HEK293 (cell line): ENCODE measurements around the gene MED10.

Experiments used
- CTCF ChIA-PET: fragments of 350-600 bp; formaldehyde crosslinking; extraction: SDS; loops from one replicate; lab custom pipeline; 2021; ENCODE audit warnings: antibody characterized with exemption; lab: Yijun Ruan, JAX
- POLR2A ChIA-PET: fragments of 300-600 bp; formaldehyde crosslinking; extraction: SDS; loops from one replicate; lab custom pipeline; 2020; ENCODE audit warnings: antibody characterized with exemption, inconsistent platforms; lab: Yijun Ruan, JAX
- H3K27ac ChIP-seq: fragments of 200-500 bp; sonication (Bioruptor generic); 2 replicates; pipeline ENCODE4 v1.5.1; 2014; ENCODE audit warnings: low read depth, low read length, control low read depth, inconsistent platforms; ENCODE audit errors: extremely low read depth
- H3K36me3 ChIP-seq, 2 experiments: fragments of 200-500 bp in 1 of 2; sonication (Bioruptor generic) in 1 of 2; 1 replicate in 1 of 2; 2 replicates in 1 of 2; pipeline ENCODE4 v1.5.1; 2014 to 2017; ENCODE audit warnings: inconsistent platforms in 2 of 2, low read length in 2 of 2; ENCODE audit not compliant: control insufficient read depth in 2 of 2, insufficient read depth in 1 of 2
- H3K4me1 ChIP-seq: fragments of 200-500 bp; sonication (Bioruptor generic); 2 replicates; pipeline ENCODE4 v1.5.1; 2014; ENCODE audit warnings: mild to moderate bottlenecking, low read length, inconsistent platforms; ENCODE audit not compliant: control insufficient read depth, insufficient read depth
- H3K4me3 ChIP-seq: 2 replicates; pipeline ENCODE4 v1.5.1; 2011; ENCODE audit warnings: low read depth, mild to moderate bottlenecking, control low read depth, low read length, moderate library complexity
- H3K9me3 ChIP-seq: fragments of 200-500 bp; sonication (Bioruptor generic); 2 replicates; pipeline ENCODE4 v1.5.1; 2014; ENCODE audit warnings: low read depth, low read length, inconsistent platforms; ENCODE audit not compliant: control insufficient read depth, insufficient read depth
- GLI4 ChIP-seq: fragments of 450-650 bp; formaldehyde crosslinking; IDR thresholded peaks from 2 replicates; pipeline ENCODE4 v1.5.1; 2016; ENCODE audit warnings: missing biosample characterization, missing genetic modification characterization
- IKZF3 ChIP-seq: fragments of 450-650 bp; IDR thresholded peaks from 2 replicates; pipeline ENCODE4 v1.5.0; 2018; ENCODE audit warnings: missing biosample characterization, mild to moderate bottlenecking, missing genetic modification characterization, moderate library complexity
- MEIS1 ChIP-seq: sonication (generic); formaldehyde crosslinking; IDR thresholded peaks from 2 replicates; pipeline ENCODE4 v1.8.1; 2022; ENCODE audit warnings: missing genetic modification reagents, mild to moderate bottlenecking, borderline replicate concordance
- OSR2 ChIP-seq: fragments of 450-650 bp; formaldehyde crosslinking; IDR thresholded peaks from 2 replicates; pipeline ENCODE4 v1.5.1; 2016; ENCODE audit warnings: missing biosample characterization, missing genetic modification characterization
- PBX3 ChIP-seq: sonication (generic); formaldehyde crosslinking; IDR thresholded peaks from 2 replicates; pipeline ENCODE4 v1.8.1; 2022; ENCODE audit warnings: mild to moderate bottlenecking, moderate library complexity, missing genetic modification reagents
- PRDM10 ChIP-seq: fragments of 450-650 bp; formaldehyde crosslinking; IDR thresholded peaks from 2 replicates; pipeline ENCODE4 v1.5.1; 2016; ENCODE audit warnings: missing biosample characterization, missing genetic modification characterization
- SP2 ChIP-seq: fragments of 450-650 bp; formaldehyde crosslinking; IDR thresholded peaks from 2 replicates; pipeline ENCODE4 v1.5.1; 2016; ENCODE audit warnings: missing biosample characterization, missing genetic modification characterization
- ZBTB21 ChIP-seq: fragments of 450-650 bp; formaldehyde crosslinking; IDR thresholded peaks from 2 replicates; pipeline ENCODE4 v1.5.1; 2017; ENCODE audit warnings: missing biosample characterization, missing genetic modification characterization
- ZFHX2 ChIP-seq: fragments of 450-650 bp; formaldehyde crosslinking; conservative IDR thresholded peaks from 2 replicates; pipeline ENCODE4 v1.5.1; 2016; ENCODE audit warnings: missing biosample characterization, missing genetic modification characterization
- ZNF10 ChIP-seq: fragments of 450-650 bp; formaldehyde crosslinking; IDR thresholded peaks from 2 replicates; pipeline ENCODE4 v1.5.1; 2017; ENCODE audit warnings: missing biosample characterization, missing genetic modification characterization
- ZNF138 ChIP-seq: fragments of 450-650 bp; formaldehyde crosslinking; IDR thresholded peaks from 2 replicates; pipeline ENCODE4 v1.5.1; 2016; ENCODE audit warnings: missing biosample characterization, missing genetic modification characterization, borderline replicate concordance
- ZNF214 ChIP-seq: fragments of 450-650 bp; formaldehyde crosslinking; IDR thresholded peaks from 2 replicates; pipeline ENCODE4 v1.5.1; 2017; ENCODE audit warnings: missing biosample characterization, mild to moderate bottlenecking, missing genetic modification characterization, borderline replicate concordance
- ZNF239 ChIP-seq: fragments of 450-650 bp; formaldehyde crosslinking; IDR thresholded peaks from 2 replicates; pipeline ENCODE4 v1.5.1; 2016; ENCODE audit warnings: missing biosample characterization, missing genetic modification characterization
- ZNF311 ChIP-seq: fragments of 450-650 bp; formaldehyde crosslinking; IDR thresholded peaks from 2 replicates; pipeline ENCODE4 v1.5.1; 2017; ENCODE audit warnings: missing biosample characterization, missing genetic modification characterization, borderline replicate concordance
- ZNF416 ChIP-seq: fragments of 450-650 bp; formaldehyde crosslinking; IDR thresholded peaks from 2 replicates; pipeline ENCODE4 v1.5.1; 2016; ENCODE audit warnings: missing biosample characterization, missing genetic modification characterization
- ZNF529 ChIP-seq: fragments of 450-650 bp; formaldehyde crosslinking; IDR thresholded peaks from 2 replicates; pipeline ENCODE4 v1.5.1; 2017; ENCODE audit warnings: missing genetic modification characterization, missing biosample characterization; ENCODE audit not compliant: insufficient replicate concordance
- ZNF544 ChIP-seq: fragments of 450-650 bp; formaldehyde crosslinking; IDR thresholded peaks from 2 replicates; pipeline ENCODE4 v1.5.0; 2017; ENCODE audit warnings: missing biosample characterization, missing genetic modification characterization
- ZNF580 ChIP-seq: fragments of 450-650 bp; formaldehyde crosslinking; IDR thresholded peaks from 2 replicates; pipeline ENCODE4 v1.5.1; 2016; ENCODE audit warnings: missing biosample characterization, missing genetic modification characterization
- ZNF596 ChIP-seq: fragments of 450-650 bp; IDR thresholded peaks from 2 replicates; pipeline ENCODE4 v1.5.0; 2018; ENCODE audit warnings: missing biosample characterization, mild to moderate bottlenecking, missing genetic modification characterization, moderate library complexity
- ZNF792 ChIP-seq: fragments of 450-650 bp; formaldehyde crosslinking; IDR thresholded peaks from 2 replicates; pipeline ENCODE4 v1.5.1; 2016; ENCODE audit warnings: missing biosample characterization, missing genetic modification characterization
- ZNF830 ChIP-seq: fragments of 450-650 bp; IDR thresholded peaks from 2 replicates; pipeline ENCODE4 v1.5.0; 2018; ENCODE audit warnings: missing biosample characterization, missing genetic modification characterization, low read depth, mild to moderate bottlenecking, moderate library complexity
- ZNF843 ChIP-seq: fragments of 450-650 bp; formaldehyde crosslinking; IDR thresholded peaks from 2 replicates; pipeline ENCODE4 v1.5.1; 2016; ENCODE audit warnings: missing biosample characterization, missing genetic modification characterization
- TF ChIP-seq, protein P1 (sequence below): IDR thresholded peaks from 2 replicates; pipeline ENCODE4 v1.6.1; 2011; ENCODE audit warnings: mild to moderate bottlenecking, low read depth, low read length, borderline replicate concordance
- TF ChIP-seq, protein P2 (sequence below): fragments of 450-650 bp; formaldehyde crosslinking; IDR thresholded peaks from 2 replicates; pipeline ENCODE4 v1.5.1; 2017; ENCODE audit warnings: missing biosample characterization, missing genetic modification characterization
- TF ChIP-seq, protein P3 (sequence below): fragments of 450-650 bp; formaldehyde crosslinking; IDR thresholded peaks from 2 replicates; pipeline ENCODE4 v1.5.1; 2016; ENCODE audit warnings: missing biosample characterization, missing genetic modification characterization

MED10 gene

GRCh38 chr5:6405591-6405990 lies 27.2 kb upstream of the MED10 start:
- no peak overlapping the region for H3K4me3 ChIP-seq
- H3K27ac ChIP-seq, result no peak overlapping the region
- CTCF ChIA-PET, result no interaction called here
- peaks cover 4% of the 10 kb centered on the region; the same call in 1 of the 2 replicates for H3K4me1 ChIP-seq
- TF ChIP-seq ZBTB21 (tag by site-specific recombination) (no peak), ZNF580 (tag by site-specific recombination) (no peak), ZNF311 (no peak), OSR2 (tag by site-specific recombination) (no peak), PBX3 (CRISPR knock-in tag) (no peak), ZFHX2 (tag by site-specific recombination) (no peak), ZNF830 (tag by site-specific recombination) (no peak), ZNF792 (tag by site-specific recombination) (no peak), IKZF3 (tag by site-specific recombination) (no peak), SP2 (tag by site-specific recombination) (no peak), ZNF214 (tag by site-specific recombination) (no peak), ZNF416 (tag by site-specific recombination) (no peak)
- TF ChIP-seq, protein P1, sequence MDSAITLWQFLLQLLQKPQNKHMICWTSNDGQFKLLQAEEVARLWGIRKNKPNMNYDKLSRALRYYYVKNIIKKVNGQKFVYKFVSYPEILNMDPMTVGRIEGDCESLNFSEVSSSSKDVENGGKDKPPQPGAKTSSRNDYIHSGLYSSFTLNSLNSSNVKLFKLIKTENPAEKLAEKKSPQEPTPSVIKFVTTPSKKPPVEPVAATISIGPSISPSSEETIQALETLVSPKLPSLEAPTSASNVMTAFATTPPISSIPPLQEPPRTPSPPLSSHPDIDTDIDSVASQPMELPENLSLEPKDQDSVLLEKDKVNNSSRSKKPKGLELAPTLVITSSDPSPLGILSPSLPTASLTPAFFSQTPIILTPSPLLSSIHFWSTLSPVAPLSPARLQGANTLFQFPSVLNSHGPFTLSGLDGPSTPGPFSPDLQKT, result no peak
- POLR2A ChIA-PET, result no interaction called here
- H3K36me3 ChIP-seq, result no peaks in the 10 kb centered on the region
- H3K9me3 ChIP-seq, result no peaks in the 10 kb centered on the region

GRCh38 chr5:6404129-6404528 lies 25.8 kb upstream of the MED10 start:
- Histone ChIP-seq H3K27ac (no peak overlapping the region), H3K36me3 (no peaks in the 10 kb centered on the region), H3K4me1 (peaks cover 4% of the 10 kb centered on the region; the same call in 1 of the 2 replicates), H3K4me3 (no peak overlapping the region), H3K9me3 (no peaks in the 10 kb centered on the region)
- CTCF ChIA-PET, result no interaction called here
- POLR2A ChIA-PET, result no interaction called here
- TF ChIP-seq ZNF596 (tag by site-specific recombination), result no peak
- no peak for TF ChIP-seq ZNF239 (tag by site-specific recombination)
- TF ChIP-seq, protein P2, sequence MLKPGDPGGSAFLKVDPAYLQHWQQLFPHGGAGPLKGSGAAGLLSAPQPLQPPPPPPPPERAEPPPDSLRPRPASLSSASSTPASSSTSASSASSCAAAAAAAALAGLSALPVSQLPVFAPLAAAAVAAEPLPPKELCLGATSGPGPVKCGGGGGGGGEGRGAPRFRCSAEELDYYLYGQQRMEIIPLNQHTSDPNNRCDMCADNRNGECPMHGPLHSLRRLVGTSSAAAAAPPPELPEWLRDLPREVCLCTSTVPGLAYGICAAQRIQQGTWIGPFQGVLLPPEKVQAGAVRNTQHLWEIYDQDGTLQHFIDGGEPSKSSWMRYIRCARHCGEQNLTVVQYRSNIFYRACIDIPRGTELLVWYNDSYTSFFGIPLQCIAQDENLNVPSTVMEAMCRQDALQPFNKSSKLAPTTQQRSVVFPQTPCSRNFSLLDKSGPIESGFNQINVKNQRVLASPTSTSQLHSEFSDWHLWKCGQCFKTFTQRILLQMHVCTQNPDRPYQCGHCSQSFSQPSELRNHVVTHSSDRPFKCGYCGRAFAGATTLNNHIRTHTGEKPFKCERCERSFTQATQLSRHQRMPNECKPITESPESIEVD (tag by site-specific recombination), result no peak
- TF ChIP-seq GLI4, result no peak
- TF ChIP-seq ZNF843 (tag by site-specific recombination), result no peak
- no peak for TF ChIP-seq PRDM10
- no peak for TF ChIP-seq ZNF311
- no peak for TF ChIP-seq ZNF10 (tag by site-specific recombination)
- TF ChIP-seq MEIS1 (CRISPR knock-in tag), result no peak
- TF ChIP-seq, protein P3, sequence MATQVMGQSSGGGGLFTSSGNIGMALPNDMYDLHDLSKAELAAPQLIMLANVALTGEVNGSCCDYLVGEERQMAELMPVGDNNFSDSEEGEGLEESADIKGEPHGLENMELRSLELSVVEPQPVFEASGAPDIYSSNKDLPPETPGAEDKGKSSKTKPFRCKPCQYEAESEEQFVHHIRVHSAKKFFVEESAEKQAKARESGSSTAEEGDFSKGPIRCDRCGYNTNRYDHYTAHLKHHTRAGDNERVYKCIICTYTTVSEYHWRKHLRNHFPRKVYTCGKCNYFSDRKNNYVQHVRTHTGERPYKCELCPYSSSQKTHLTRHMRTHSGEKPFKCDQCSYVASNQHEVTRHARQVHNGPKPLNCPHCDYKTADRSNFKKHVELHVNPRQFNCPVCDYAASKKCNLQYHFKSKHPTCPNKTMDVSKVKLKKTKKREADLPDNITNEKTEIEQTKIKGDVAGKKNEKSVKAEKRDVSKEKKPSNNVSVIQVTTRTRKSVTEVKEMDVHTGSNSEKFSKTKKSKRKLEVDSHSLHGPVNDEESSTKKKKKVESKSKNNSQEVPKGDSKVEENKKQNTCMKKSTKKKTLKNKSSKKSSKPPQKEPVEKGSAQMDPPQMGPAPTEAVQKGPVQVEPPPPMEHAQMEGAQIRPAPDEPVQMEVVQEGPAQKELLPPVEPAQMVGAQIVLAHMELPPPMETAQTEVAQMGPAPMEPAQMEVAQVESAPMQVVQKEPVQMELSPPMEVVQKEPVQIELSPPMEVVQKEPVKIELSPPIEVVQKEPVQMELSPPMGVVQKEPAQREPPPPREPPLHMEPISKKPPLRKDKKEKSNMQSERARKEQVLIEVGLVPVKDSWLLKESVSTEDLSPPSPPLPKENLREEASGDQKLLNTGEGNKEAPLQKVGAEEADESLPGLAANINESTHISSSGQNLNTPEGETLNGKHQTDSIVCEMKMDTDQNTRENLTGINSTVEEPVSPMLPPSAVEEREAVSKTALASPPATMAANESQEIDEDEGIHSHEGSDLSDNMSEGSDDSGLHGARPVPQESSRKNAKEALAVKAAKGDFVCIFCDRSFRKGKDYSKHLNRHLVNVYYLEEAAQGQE (tag by site-specific recombination), result no peak
- TF ChIP-seq ZNF138 (tag by site-specific recombination), result no peak
- no peak for TF ChIP-seq ZNF544 (tag by site-specific recombination)
- TF ChIP-seq ZNF529 (tag by site-specific recombination), result no peak
